NCI-H1436 (cell line): ENCODE measurements around the gene RPS27A.
A peak's percentile ranks its signal among the peaks of the same experiment; 100 is the strongest.
"Not testable (repeated sequence)": the region's sequence is repeated elsewhere in the genome, so short reads cannot be mapped to it uniquely, and the experiment has no call there.

Source experiments
- DNase-seq: peaks from one replicate; lab custom pipeline; 2025; lab: John Stamatoyannopoulos, UW

RPS27A gene

GRCh38 chr2:55232084-55232862, at the start of gene RPS27A, which contains the start of gene CLHC1:
Gene RPS27A, plus strand, starts transcription at chr2:55232688. Its CDS starts 137 bp downstream, at chr2:55232825.
Gene CLHC1, minus strand, starts transcription at chr2:55232293. Its CDS starts 9,882 bp downstream, at chr2:55222411.
- DNase-seq = peak; percentile 87

- DNase-seq = not testable (repeated sequence)
Measured at GRCh38 chr2:55186837-55187236, 45.7 kb upstream of the RPS27A start.

- not testable (repeated sequence) for DNase-seq
Measured at GRCh38 chr2:55191888-55192287, 40.6 kb upstream of the RPS27A start.

GRCh38 chr2:55196526-55196925, 36.0 kb upstream of the RPS27A start:
- DNase-seq = no peak

GRCh38 chr2:55200416-55200815, 32.1 kb upstream of the RPS27A start:
- DNase-seq = no peak

GRCh38 chr2:55204536-55204935, 28.0 kb upstream of the RPS27A start:
- DNase-seq = no peak

- DNase-seq = no peak
Measured at GRCh38 chr2:55204950-55205349, 27.5 kb upstream of the RPS27A start.

- no peak for DNase-seq
Measured at GRCh38 chr2:55213822-55214221, 18.7 kb upstream of the RPS27A start.

- no peak for DNase-seq
Measured at GRCh38 chr2:55223958-55224760, 8.3 kb upstream of the RPS27A start.

GRCh38 chr2:55224761-55225261, 7.7 kb upstream of the RPS27A start:
- no peak for DNase-seq

GRCh38 chr2:55225481-55226020, 6.9 kb upstream of the RPS27A start:
- no peak for DNase-seq

- not testable (repeated sequence) for DNase-seq
Measured at GRCh38 chr2:55227437-55228225, 4.9 kb upstream of the RPS27A start.

- no peak for DNase-seq
Measured at GRCh38 chr2:55228226-55228563, 4.3 kb upstream of the RPS27A start.

GRCh38 chr2:55229221-55229620, 3.3 kb upstream of the RPS27A start:
- no peak for DNase-seq

GRCh38 chr2:55230551-55230950, 1.9 kb upstream of the RPS27A start:
- no peak for DNase-seq

- DNase-seq = no peak
Measured at GRCh38 chr2:55231546-55232083, 873 bp upstream of the RPS27A start.

GRCh38 chr2:55232863-55233657, 572 bp downstream of the RPS27A start:
- DNase-seq = no peak

- no peak for DNase-seq
Measured at GRCh38 chr2:55233658-55233940, 1.1 kb downstream of the RPS27A start.

GRCh38 chr2:55235724-55236538, 3.4 kb downstream of the RPS27A start:
- DNase-seq = no peak

GRCh38 chr2:55236992-55237543, 4.6 kb downstream of the RPS27A start:
- no peak for DNase-seq
